RWPE1 (cell line): ENCODE results near the gene IMMP2L.

Source experiments
- CTCF ChIA-PET: fragments of 350-600 bp; sonication (Branson Sonifier 250); formaldehyde crosslinking; extraction: SDS; loops from one replicate; lab custom pipeline; 2021; lab: Yijun Ruan, JAX
- POLR2A ChIA-PET: fragments of 400-600 bp; formaldehyde crosslinking; extraction: SDS; loops from one replicate; lab custom pipeline; 2020; ENCODE audit warnings: antibody characterized with exemption; ENCODE audit not compliant: low non-redundant PET; lab: Yijun Ruan, JAX
- DNase-seq: peaks from one replicate; pipeline ENCODE4 v3.0.0; 2012; ENCODE audit warnings: low spot score
- H3K27ac ChIP-seq: fragments of 450-650 bp; 2 replicates; pipeline ENCODE4 v1.5.1; 2017
- TF ChIP-seq, protein P1 (sequence below): fragments of 450-650 bp; conservative IDR thresholded peaks from 2 replicates; pipeline ENCODE4 v1.5.1; 2017; ENCODE audit warnings: low read depth, mild to moderate bottlenecking

The IMMP2L gene

DNA sequence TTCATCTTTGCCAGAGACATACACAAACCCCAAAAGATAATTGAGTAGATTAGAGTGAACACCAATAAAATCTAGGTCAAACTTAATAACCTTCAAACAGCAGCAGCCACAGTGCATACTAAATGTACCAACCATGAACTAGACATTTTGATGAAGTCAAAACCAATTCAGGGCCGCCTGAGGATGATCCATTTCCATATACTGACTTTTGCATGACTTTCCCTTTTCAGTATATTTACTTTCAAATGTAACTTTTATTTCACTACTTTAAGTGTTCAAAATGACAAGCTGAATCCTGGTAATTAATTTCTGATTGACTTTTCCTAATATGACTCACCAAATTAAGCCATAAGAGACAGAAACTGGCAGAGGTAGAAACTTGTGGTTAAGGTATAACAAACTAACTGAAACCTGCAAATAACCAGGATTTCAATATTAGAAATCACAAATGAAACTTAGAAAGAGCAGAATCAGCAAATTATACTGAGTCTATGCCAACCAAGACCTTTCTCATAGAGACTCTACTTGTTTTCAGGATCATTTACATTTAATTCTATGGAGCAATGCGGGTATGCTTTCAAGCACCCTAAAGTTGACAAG lies 643.2 kb downstream of the IMMP2L start:
- H3K27ac ChIP-seq: no peak overlapping the region
- DNase-seq: no peak
- ChIA-PET CTCF (no interaction called here), POLR2A (no interaction called here)
- TF ChIP-seq, protein P1, sequence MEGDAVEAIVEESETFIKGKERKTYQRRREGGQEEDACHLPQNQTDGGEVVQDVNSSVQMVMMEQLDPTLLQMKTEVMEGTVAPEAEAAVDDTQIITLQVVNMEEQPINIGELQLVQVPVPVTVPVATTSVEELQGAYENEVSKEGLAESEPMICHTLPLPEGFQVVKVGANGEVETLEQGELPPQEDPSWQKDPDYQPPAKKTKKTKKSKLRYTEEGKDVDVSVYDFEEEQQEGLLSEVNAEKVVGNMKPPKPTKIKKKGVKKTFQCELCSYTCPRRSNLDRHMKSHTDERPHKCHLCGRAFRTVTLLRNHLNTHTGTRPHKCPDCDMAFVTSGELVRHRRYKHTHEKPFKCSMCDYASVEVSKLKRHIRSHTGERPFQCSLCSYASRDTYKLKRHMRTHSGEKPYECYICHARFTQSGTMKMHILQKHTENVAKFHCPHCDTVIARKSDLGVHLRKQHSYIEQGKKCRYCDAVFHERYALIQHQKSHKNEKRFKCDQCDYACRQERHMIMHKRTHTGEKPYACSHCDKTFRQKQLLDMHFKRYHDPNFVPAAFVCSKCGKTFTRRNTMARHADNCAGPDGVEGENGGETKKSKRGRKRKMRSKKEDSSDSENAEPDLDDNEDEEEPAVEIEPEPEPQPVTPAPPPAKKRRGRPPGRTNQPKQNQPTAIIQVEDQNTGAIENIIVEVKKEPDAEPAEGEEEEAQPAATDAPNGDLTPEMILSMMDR: no peak

DNA sequence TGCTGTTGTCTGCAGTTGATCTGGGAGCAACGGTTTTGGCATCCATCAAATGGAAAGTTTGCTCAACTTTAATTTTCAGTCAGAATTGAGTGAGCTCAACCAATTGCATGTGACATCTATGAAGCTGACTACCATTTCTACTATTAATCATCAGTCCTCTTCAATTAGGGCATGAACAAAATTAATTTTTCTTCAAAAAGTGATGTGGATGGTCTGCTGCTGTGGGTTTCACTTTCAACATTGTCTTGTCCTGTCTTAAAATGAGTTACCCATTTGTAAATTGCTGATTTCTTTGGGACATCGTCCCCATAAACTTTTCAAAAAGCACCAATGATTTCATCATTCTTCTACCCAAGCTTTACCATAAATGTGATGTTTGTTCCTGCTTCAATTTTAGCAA lies 648.0 kb downstream of the IMMP2L start:
- no peak overlapping the region for H3K27ac ChIP-seq
- DNase-seq: no peak
- TF ChIP-seq, protein P1: no peak
- CTCF ChIA-PET: no interaction called here
- POLR2A ChIA-PET: no interaction called here

DNA sequence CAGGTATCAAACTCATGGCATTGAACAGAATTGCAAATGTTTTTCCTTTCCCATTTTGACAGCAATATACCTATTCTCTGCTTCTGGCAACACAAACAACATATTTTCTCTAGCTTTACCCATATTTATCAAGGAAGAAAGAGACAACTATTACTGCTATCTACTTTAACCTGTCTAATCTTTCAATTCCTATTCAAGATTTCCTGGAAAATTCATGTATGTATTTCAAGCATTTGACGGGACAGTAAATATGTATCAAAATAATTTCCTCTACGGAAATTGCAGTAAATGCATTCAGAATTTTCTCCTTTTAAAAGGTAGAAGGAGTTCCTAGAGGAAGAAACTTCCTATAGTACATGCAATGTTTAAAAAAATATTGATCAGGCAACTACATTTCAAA lies 650.7 kb downstream of the IMMP2L start:
- TF ChIP-seq, protein P1: no peak
- POLR2A ChIA-PET: no interaction called here
- no peak for DNase-seq
- H3K27ac ChIP-seq: no peak overlapping the region
- CTCF ChIA-PET: no interaction called here

DNA sequence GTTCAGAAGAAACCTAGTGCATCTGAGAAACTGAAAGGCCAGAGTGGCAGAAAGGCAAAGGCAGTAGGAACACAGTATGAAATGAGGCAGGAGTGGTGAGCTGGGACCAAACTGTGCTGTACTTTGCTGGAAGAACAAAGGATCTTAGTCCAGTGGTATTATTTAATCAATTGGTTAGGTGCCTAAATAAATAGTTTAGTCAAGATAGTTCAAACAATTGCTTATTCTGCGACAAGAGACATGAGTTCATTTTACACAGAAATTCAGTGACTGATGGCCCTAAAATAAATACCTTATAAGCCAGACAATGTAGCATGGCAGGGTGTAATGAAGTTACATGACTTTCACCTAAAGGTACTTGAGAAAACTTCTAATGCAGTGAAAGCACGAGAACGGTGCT lies 653.2 kb downstream of the IMMP2L start:
- DNase-seq: no peak
- TF ChIP-seq, protein P1: no peak
- CTCF ChIA-PET: no interaction called here
- no peak overlapping the region for H3K27ac ChIP-seq
- POLR2A ChIA-PET: no interaction called here

DNA sequence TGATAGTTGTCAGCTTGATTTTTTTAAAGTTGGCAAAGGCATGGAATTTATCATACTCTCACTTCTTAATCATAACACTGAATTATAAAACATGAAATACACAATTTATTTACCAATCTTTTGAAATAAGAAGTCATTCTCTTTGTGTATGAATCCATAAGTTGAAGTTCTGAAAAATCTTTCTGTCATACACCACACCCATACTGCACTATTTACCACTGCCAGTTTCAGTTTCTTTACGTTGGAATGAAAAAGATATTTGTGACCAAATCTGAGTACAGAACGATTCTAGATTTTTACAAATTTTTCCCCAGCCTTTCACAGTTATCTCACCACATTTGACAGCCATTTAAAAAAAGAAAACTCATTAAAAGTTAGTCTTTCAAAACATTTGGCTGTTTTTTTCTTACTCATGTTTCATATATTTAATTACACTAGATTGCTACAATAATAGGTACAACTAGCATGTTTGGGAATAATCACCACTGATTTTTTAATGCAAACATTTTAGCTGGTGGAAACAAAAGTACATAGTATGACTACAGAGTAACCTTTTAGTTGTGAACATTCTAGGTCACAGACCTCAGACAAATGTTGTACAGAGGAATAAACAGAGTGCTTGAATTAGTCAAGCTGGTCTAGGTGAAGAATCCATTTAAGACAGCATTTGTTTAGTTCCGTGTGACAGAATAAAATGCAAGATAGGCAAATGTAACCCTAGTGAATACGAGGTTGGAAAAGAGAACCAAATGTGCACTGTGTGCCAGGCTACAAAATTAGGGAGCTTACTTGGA lies 656.3 kb downstream of the IMMP2L start:
- CTCF ChIA-PET: no interaction called here
- H3K27ac ChIP-seq: no peak overlapping the region
- POLR2A ChIA-PET: no interaction called here

DNA sequence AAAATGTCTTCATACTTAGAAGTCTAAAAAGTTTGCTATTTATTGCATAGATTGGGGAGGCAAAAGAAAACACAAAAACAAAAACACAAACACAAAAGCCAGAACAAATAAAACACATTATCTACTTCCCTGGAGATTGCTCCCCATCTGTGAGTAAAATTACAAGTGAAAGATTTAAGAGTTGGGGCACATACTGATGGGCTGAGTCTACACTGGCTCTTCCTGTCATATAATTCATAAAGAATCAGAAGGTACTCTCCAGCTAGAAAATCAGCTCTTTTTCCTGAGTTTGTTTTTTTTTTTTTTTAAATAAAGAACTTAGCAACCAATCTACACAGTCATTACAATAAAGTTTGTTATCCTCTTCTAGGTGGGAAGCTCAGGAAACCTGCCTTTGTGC lies 663.8 kb downstream of the IMMP2L start:
- POLR2A ChIA-PET: no interaction called here
- no peak overlapping the region for H3K27ac ChIP-seq
- DNase-seq: no peak
- CTCF ChIA-PET: no interaction called here
- TF ChIP-seq, protein P1: no peak

More for the DNA sequence above, 656.3 kb downstream of the IMMP2L start:
- TF ChIP-seq, protein P1: no peak
- DNase-seq: no peak
